K562 (cell line): Measurements from ENCODE around the gene NAXE. TPM values are rescaled to one million over a fixed set of nuclear protein-coding genes. Genes with fewer than 3 reads are reported as not detected.
"Not testable (repeated sequence)": the region's sequence is repeated elsewhere in the genome, so short reads cannot be mapped to it uniquely, and the experiment has no call there.

Experiments used
- ATAC-seq: fragments of 200-7000 bp; cut with Tn5 transposase; 3 replicates; pipeline ENCODE4 v1.9.1; 2020; ENCODE audit warnings: moderate library complexity
- BruUV-seq: library from RNA; stranded (reverse); fragments of 400-500 nt; replicated peaks from 2 replicates; lab custom pipeline; 2021; lab: Mats Ljungman, UMichigan
- CTCF ChIA-PET: fragments of 300-600 bp; formaldehyde crosslinking; extraction: SDS; loops from one replicate; lab custom pipeline; 2021; ENCODE audit warnings: low intra/inter-chr PET ratio; lab: Yijun Ruan, JAX
- POLR2A ChIA-PET: fragments of 300-600, 350-650 bp; sonication (Branson Sonifier 250); formaldehyde crosslinking; extraction: SDS; loops from one replicate; lab custom pipeline; 2021; ENCODE audit warnings: antibody characterized with exemption, inconsistent platforms; lab: Yijun Ruan, JAX
- DNase-seq, 4 experiments: peaks; one replicate each; pipeline versions ENCODE4 v3.0.0 to v3.0.0-alpha.2; 2011 to 2018; ENCODE audit warnings: low spot score in 3 of 4, mixed read lengths in 3 of 4; ENCODE audit errors: extremely low read depth in 1 of 4
- FAIRE-seq: peaks from 2 replicates; lab custom pipeline; 2011; peaks lifted over from hg19 to GRCh38; lab: Jason Lieb, UNC
- H2AFZ ChIP-seq: 2 replicates; pipeline ENCODE4 v1.6.0; 2011; ENCODE audit warnings: low read depth, low read length, control low read depth, inconsistent platforms
- H3K27ac ChIP-seq: fragments of 200-600 bp; 3 replicates; pipeline ENCODE4 v1.8.0; 2011; ENCODE audit warnings: low read depth, mild to moderate bottlenecking, control low read depth, inconsistent platforms, low read length, moderate library complexity, mixed read lengths; ENCODE audit errors: extremely low read depth
- H3K27me3 ChIP-seq, 2 experiments: fragments of 300-600 bp in 1 of 2; 2 replicates in 1 of 2; 3 replicates in 1 of 2; pipeline versions ENCODE4 v1.6.0 to v1.8.0; 2011; ENCODE audit warnings: inconsistent platforms in 2 of 2, low read length in 2 of 2, mild to moderate bottlenecking in 1 of 2, mixed read lengths in 1 of 2, moderate library complexity in 1 of 2; ENCODE audit not compliant: control insufficient read depth in 2 of 2, insufficient read depth in 2 of 2
- H3K36me3 ChIP-seq: fragments of 300-600 bp; 3 replicates; pipeline ENCODE4 v1.8.0; 2011; ENCODE audit warnings: mild to moderate bottlenecking, low read length, inconsistent platforms; ENCODE audit not compliant: control insufficient read depth, insufficient read depth
- H3K4me1 ChIP-seq, 2 experiments: fragments of 200-600 bp in 1 of 2; replicated peaks in 1 of 2; 2 replicates in 1 of 2; 3 replicates in 1 of 2; pipeline versions ENCODE4 v1.5.1 to v1.8.0; 2011; ENCODE audit warnings: inconsistent platforms in 2 of 2, low read length in 2 of 2, mild to moderate bottlenecking in 1 of 2, mixed read lengths in 1 of 2, moderate library complexity in 1 of 2; ENCODE audit not compliant: control insufficient read depth in 2 of 2, insufficient read depth in 2 of 2
- H3K4me2 ChIP-seq: 2 replicates; pipeline ENCODE4 v1.6.1; 2011; ENCODE audit warnings: low read length, control low read depth, inconsistent platforms, mixed read lengths; ENCODE audit not compliant: insufficient read depth
- H3K4me3 ChIP-seq: fragments of 200-600 bp; sonication (generic), shearing (Covaris generic); 2 replicates; pipeline ENCODE4 v1.5.1; 2016; ENCODE audit warnings: control low read depth, inconsistent platforms
- H3K79me2 ChIP-seq: fragments of 200-600 bp; 3 replicates; pipeline ENCODE4 v1.8.0; 2011; ENCODE audit warnings: low read length, inconsistent platforms; ENCODE audit not compliant: control insufficient read depth, insufficient read depth
- H3K9ac ChIP-seq, 2 experiments: 2 replicates each; pipeline versions ENCODE4 v1.6.0 to v1.6.1; 2011; ENCODE audit warnings: low read depth in 2 of 2, low read length in 2 of 2, control low read depth in 1 of 2, inconsistent platforms in 1 of 2, mild to moderate bottlenecking in 1 of 2, mixed read lengths in 1 of 2; ENCODE audit not compliant: insufficient read depth in 1 of 2
- H3K9me1 ChIP-seq: one replicate; pipeline ENCODE4 v1.6.0; 2011; ENCODE audit warnings: inconsistent platforms, mild to moderate bottlenecking, low read length, moderate library complexity; ENCODE audit not compliant: control insufficient read depth, insufficient read depth
- H3K9me3 ChIP-seq: replicated peaks from 2 replicates; pipeline ENCODE4 v1.5.1; 2011; ENCODE audit warnings: low read depth, low read length, inconsistent platforms; ENCODE audit not compliant: control insufficient read depth, insufficient read depth
- H4K20me1 ChIP-seq: replicated peaks from 2 replicates; pipeline ENCODE4 v1.6.1; 2011; ENCODE audit warnings: low read length, inconsistent platforms, mixed read lengths; ENCODE audit not compliant: control insufficient read depth, insufficient read depth
- ARID2 ChIP-seq: fragments of 450-650 bp; IDR thresholded peaks from 2 replicates; pipeline ENCODE4 v1.6.1; 2017; ENCODE audit warnings: antibody characterized with exemption, mild to moderate bottlenecking
- BCOR ChIP-seq: fragments of 450-650 bp; IDR thresholded peaks from 2 replicates; pipeline ENCODE4 v1.6.1; 2016
- FOXJ2 ChIP-seq: fragments of 200-800 bp; sonication (Bioruptor generic); IDR thresholded peaks from 2 replicates; pipeline ENCODE4 v1.6.1; 2016; ENCODE audit warnings: missing genetic modification characterization, missing compliant biosample characterization
- HLTF ChIP-seq: fragments of 450-650 bp; IDR thresholded peaks from 2 replicates; pipeline ENCODE4 v1.6.1; 2016
- MTF1 ChIP-seq: fragments of 250-450 bp; sonication (Bioruptor Pico); IDR thresholded peaks from 2 replicates; pipeline ENCODE4 v1.9.0; 2021; ENCODE audit warnings: moderate library complexity, mild to moderate bottlenecking, inconsistent platforms, borderline replicate concordance
- SMARCC2 ChIP-seq: fragments of 450-650 bp; IDR thresholded peaks from 2 replicates; pipeline ENCODE4 v1.6.1; 2017; ENCODE audit warnings: antibody characterized with exemption, moderate library complexity, mild to moderate bottlenecking, low read depth
- SMARCE1 ChIP-seq: fragments of 450-650 bp; IDR thresholded peaks from 2 replicates; pipeline ENCODE4 v1.7.1; 2016; ENCODE audit warnings: mild to moderate bottlenecking
- ZNF384 ChIP-seq: IDR thresholded peaks from 2 replicates; pipeline ENCODE4 v1.6.1; 2012; ENCODE audit warnings: low read depth, low read length, improper control_type of control experiment
- WGBS: fragments of 100-300 bp; shearing (Covaris generic); methylation state at CpG from one replicate; pipeline ENCODE4 v1.1.6; 2016; ENCODE audit warnings: low coverage, mixed read lengths; ENCODE audit not compliant: insufficient coverage; ENCODE audit errors: missing lambda C conversion rate; 5-methylcytosine and 5-hydroxymethylcytosine counted together
- in situ Hi-C: fragments of 300-500 bp; cut with MboI; formaldehyde crosslinking; loops from 4 replicates; pipeline ENCODE4 v1.15.0; 2018; ENCODE audit warnings: inconsistent platforms, mixed read lengths
- intact Hi-C: fragments of 100-400 bp; cut with micrococcal nuclease; formaldehyde crosslinking; loops from 2 replicates; pipeline ENCODE4 v1.14.2; 2022
- polyA plus RNA-seq, 8 experiments: library from polyadenylated mRNA; depleted of rRNA in 4 of 8; stranded (reverse) in 5 of 8; unstranded in 3 of 8; fragments of >200 nt; fragmentation: Nextera tagmentation in 2 of 8; fragmentation: Illumina TruSeq in 1 of 8; extraction: Ambion mirVana in 2 of 8; extraction: Trizol in 1 of 8; gene quantifications; 2 replicates each; pipeline versions ENCODE4 v1.2.1 to v1.2.3, GENCODE V29; 2011 to 2014; ENCODE audit warnings: inconsistent platforms in 1 of 8, missing spikeins in 1 of 8
- total RNA-seq, 7 experiments: library from RNA; depleted of rRNA in 6 of 7; stranded (reverse); fragments of >200 nt in 6 of 7; fragmentation: Illumina TruSeq in 2 of 7; extraction: Trizol in 2 of 7; gene quantifications; 2 replicates each; pipeline versions ENCODE4 v1.2.1 to v1.2.3, GENCODE V29; 2011 to 2021; ENCODE audit warnings: low replicate concordance in 1 of 7
- TF ChIP-seq, protein P1 (sequence below), 3 experiments: IDR thresholded peaks in 2 of 3; conservative IDR thresholded peaks in 1 of 3; 2 replicates each; pipeline ENCODE4 v1.5.1; 2011 to 2012; ENCODE audit warnings: low read length in 3 of 3, mild to moderate bottlenecking in 3 of 3, control low read depth in 2 of 3, improper control_type of control experiment in 1 of 3, inconsistent platforms in 1 of 3, low read depth in 1 of 3, mixed read lengths in 1 of 3, moderate library complexity in 1 of 3; ENCODE audit not compliant: insufficient read depth in 2 of 3
- TF ChIP-seq, protein P2 (sequence below), 2 experiments: fragments of 450-650 bp; IDR thresholded peaks; 2 replicates each; pipeline ENCODE4 v1.6.1; 2016

Gene NAXE
- total and polyA plus RNA-seq, 9 of the 15 experiments (the other 6 are each of a cell fraction or from before 2014, with no cell fraction given): 27.3 to 137 (median 90.0) TPM

DNA sequence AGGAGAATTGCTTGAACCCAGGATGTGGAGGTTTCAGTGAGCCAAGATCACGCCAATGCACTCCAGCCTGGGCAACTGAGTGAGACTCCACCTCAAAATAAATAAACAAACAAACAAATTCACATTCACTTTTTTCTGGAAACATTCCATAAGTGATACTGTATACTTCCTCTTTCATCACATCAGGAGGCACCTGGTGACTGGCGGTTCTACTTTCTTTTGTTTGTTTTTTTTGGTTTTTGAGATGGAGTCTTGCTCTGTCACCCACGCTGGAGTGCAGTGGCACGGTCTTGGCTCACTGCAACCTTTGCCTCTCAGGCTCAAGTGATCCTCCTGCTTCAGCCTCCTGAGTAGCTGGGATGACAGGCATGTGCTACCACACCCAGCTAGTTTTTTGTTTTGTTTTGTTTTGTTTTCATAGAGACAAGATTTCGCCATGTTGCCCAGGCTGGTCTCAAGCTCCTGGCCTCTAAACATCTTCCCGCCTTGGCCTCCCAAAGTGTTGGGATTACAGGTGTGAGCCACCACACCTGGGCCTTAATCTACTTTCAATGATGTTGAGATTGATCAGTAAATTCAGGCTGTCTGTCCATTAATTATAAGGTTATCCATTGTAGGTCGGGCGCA is 38.4 kb downstream of the NAXE start:
- H3K9me1 ChIP-seq: no peaks in the 10 kb centered on the region
- CTCF ChIA-PET: interaction anchor here (0.8 to 3.0 kb wide), 2 partner anchors 25 to 96 kb away, joined by 8 to 10 read pairs; no protein-coding TSS in a partner anchor
- WGBS: 29% methylated on average over 8 of the region's 8 CpGs
- intact Hi-C loops (loop anchor here (5.0 kb wide), 1 partner anchor 97 kb away; the partner anchor contains the start of genes ISG20L2 and METTL25B), in situ Hi-C loops (no loop called here)
- H3K27ac ChIP-seq: no peak overlapping the region
- peaks cover 14 to 19% of the 10 kb centered on the region in 2 experiments; a peak in 4 of 5 replicates for H3K27me3 ChIP-seq
- no TSS peak for BruUV-seq
- no peak overlapping the region for H3K9ac ChIP-seq
- ATAC-seq (no peak), FAIRE-seq (no peak), DNase-seq (no peak)
- H2AFZ ChIP-seq: no peak overlapping the region
- H4K20me1 ChIP-seq: peaks cover 7% of the 10 kb centered on the region; the same call in 1 of the 2 replicates
- no peaks in the 10 kb centered on the region for H3K36me3 ChIP-seq
- H3K79me2 ChIP-seq: no peaks in the 10 kb centered on the region
- TF ChIP-seq MTF1 (CRISPR knock-in tag) (no peak), FOXJ2 (tag) (peak; percentile 67)
- POLR2A ChIA-PET: interaction anchor here (1.0 to 3.3 kb wide), 3 partner anchors 10 to 31 kb away, joined by 3 to 21 read pairs (median 4); no protein-coding TSS in a partner anchor
- H3K4me2 ChIP-seq: no peak overlapping the region
- peaks cover 3 to 10% of the 10 kb centered on the region in 2 experiments; a peak in 4 of 5 replicates for H3K4me1 ChIP-seq
- H3K4me3 ChIP-seq: no peak overlapping the region
- no peaks in the 10 kb centered on the region for H3K9me3 ChIP-seq

DNA sequence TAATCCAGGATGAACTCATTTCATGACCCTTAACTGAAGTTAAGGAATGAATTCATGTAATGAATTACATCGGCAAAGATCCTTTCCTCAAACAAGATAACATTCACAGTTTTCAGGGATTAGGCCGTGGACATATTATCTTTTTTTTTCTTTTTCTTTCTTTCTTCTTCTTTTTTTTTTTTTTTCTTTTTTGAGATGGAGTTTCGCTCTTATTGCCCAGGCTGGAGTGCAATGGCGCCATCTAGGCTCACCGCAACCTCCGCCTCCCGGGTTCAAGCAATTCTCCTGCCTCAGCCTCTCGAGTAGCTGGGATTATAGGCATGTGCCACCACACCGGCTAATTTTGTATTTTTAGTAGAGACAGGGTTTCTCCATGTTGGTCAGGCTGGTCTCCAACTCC is 39.6 kb downstream of the NAXE start:
- H3K79me2 ChIP-seq, H3K4me1 ChIP-seq, H4K20me1 ChIP-seq, H3K27ac ChIP-seq, intact Hi-C loops, H3K9me3 ChIP-seq, BruUV-seq, DNase-seq, H3K36me3 ChIP-seq, CTCF ChIA-PET, H2AFZ ChIP-seq, in situ Hi-C loops, H3K9me1 ChIP-seq, FAIRE-seq, H3K4me3 ChIP-seq, H3K4me2 ChIP-seq, H3K9ac ChIP-seq, ATAC-seq: not testable (repeated sequence)
- 4% methylated on average over 3 of the region's 9 CpGs for WGBS
- peaks cover 20% of the 10 kb centered on the region in 2 experiments; a peak in 4 of 5 replicates for H3K27me3 ChIP-seq
- TF ChIP-seq, protein P1, sequence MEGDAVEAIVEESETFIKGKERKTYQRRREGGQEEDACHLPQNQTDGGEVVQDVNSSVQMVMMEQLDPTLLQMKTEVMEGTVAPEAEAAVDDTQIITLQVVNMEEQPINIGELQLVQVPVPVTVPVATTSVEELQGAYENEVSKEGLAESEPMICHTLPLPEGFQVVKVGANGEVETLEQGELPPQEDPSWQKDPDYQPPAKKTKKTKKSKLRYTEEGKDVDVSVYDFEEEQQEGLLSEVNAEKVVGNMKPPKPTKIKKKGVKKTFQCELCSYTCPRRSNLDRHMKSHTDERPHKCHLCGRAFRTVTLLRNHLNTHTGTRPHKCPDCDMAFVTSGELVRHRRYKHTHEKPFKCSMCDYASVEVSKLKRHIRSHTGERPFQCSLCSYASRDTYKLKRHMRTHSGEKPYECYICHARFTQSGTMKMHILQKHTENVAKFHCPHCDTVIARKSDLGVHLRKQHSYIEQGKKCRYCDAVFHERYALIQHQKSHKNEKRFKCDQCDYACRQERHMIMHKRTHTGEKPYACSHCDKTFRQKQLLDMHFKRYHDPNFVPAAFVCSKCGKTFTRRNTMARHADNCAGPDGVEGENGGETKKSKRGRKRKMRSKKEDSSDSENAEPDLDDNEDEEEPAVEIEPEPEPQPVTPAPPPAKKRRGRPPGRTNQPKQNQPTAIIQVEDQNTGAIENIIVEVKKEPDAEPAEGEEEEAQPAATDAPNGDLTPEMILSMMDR (IDR thresholded peaks at IDR 0.05 in 2 of 3, conservative IDR thresholded peaks at IDR 0.05 in 1 of 3; ENCODE audit: insufficient read depth in 2 of 3, low read depth in 1 of 3, low read length in 3 of 3): peak in 1 of 3 experiments; percentile 17; a peak in 1 of 6 replicates
- TF ChIP-seq BCOR (0 out of 2 replicates have a peak, but pooled peaks have one; percentile 20), ZNF384 (peak; percentile 5; the same call in 1 of the 2 replicates), HLTF (peak; percentile 22; the same call in 1 of the 2 replicates), SMARCE1 (0 out of 2 replicates have a peak, but pooled peaks have one; percentile 23), SMARCC2 (0 out of 2 replicates have a peak, but pooled peaks have one; percentile 26), ARID2 (0 out of 2 replicates have a peak, but pooled peaks have one; percentile 21)
- TF ChIP-seq, protein P2, sequence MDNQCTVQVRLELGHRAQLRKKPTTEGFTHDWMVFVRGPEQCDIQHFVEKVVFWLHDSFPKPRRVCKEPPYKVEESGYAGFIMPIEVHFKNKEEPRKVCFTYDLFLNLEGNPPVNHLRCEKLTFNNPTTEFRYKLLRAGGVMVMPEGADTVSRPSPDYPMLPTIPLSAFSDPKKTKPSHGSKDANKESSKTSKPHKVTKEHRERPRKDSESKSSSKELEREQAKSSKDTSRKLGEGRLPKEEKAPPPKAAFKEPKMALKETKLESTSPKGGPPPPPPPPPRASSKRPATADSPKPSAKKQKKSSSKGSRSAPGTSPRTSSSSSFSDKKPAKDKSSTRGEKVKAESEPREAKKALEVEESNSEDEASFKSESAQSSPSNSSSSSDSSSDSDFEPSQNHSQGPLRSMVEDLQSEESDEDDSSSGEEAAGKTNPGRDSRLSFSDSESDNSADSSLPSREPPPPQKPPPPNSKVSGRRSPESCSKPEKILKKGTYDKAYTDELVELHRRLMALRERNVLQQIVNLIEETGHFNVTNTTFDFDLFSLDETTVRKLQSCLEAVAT (IDR thresholded peaks at IDR 0.05): 0 out of 4 replicates have a peak, but pooled peaks of 1 of the 2 experiments have one; percentile 19
- POLR2A ChIA-PET: interaction anchor here (0.6 to 3.3 kb wide), 4 partner anchors 9 to 85 kb away, joined by 3 to 21 read pairs (median 4); partner anchors contain the start of gene HAPLN2
